Stimulated activated CD4-positive, alpha-beta T cell treated with anti-CD3 and anti-CD28 coated beads, TNF-alpha, amount 100 ng/mL, for 1 hour (primary cell): ENCODE data around the gene UTP11.
A peak's percentile ranks its signal among the peaks of the same experiment; 100 is the strongest.

ENCODE experiments used
- DNase-seq, 3 donors: peaks; one replicate each; pipeline ENCODE4 v3.0.0-alpha.2; 2020; ENCODE audit warnings: low read depth in 3 of 3, low spot score in 1 of 3

Gene UTP11

GRCh38 chr1:38045401-38046332 is 33.1 kb downstream of the UTP11 start:
- DNase-seq: no peak

- DNase-seq: no peak
Measured at GRCh38 chr1:38046333-38046883, 33.9 kb downstream of the UTP11 start, which contains the start of gene POU3F1. Gene POU3F1, minus strand, starts transcription at chr1:38046793. Its CDS starts 50 bp downstream, at chr1:38046743.

GRCh38 chr1:38046884-38047602 is 34.5 kb downstream of the UTP11 start:
- DNase-seq: peak; percentile 19 to 75 (median 43)

- DNase-seq: no peak
Measured at GRCh38 chr1:38047603-38048141, 35.1 kb downstream of the UTP11 start.

GRCh38 chr1:38050397-38051078 is 38.0 kb downstream of the UTP11 start:
- no peak for DNase-seq

- no peak for DNase-seq
Measured at GRCh38 chr1:38051079-38051543, 38.6 kb downstream of the UTP11 start.

- DNase-seq: no peak
Measured at GRCh38 chr1:38052750-38053415, 40.3 kb downstream of the UTP11 start.

GRCh38 chr1:38053416-38054091 is 41.0 kb downstream of the UTP11 start:
- no peak for DNase-seq

- DNase-seq: no peak
Measured at GRCh38 chr1:38055398-38055797, 42.9 kb downstream of the UTP11 start.

- no peak for DNase-seq
Measured at GRCh38 chr1:38055965-38056364, 43.4 kb downstream of the UTP11 start.

- DNase-seq: no peak
Measured at GRCh38 chr1:38059635-38060250, 47.2 kb downstream of the UTP11 start.

- DNase-seq: no peak
Measured at GRCh38 chr1:38060498-38060897, 48.0 kb downstream of the UTP11 start.

GRCh38 chr1:38061290-38061689 is 48.8 kb downstream of the UTP11 start:
- DNase-seq: no peak

GRCh38 chr1:38061883-38062328 is 49.4 kb downstream of the UTP11 start:
- no peak for DNase-seq

GRCh38 chr1:38062361-38063288 is 50.1 kb downstream of the UTP11 start:
- DNase-seq: no peak

- DNase-seq: no peak
Measured at GRCh38 chr1:38063616-38064015, 51.1 kb downstream of the UTP11 start.

GRCh38 chr1:38064197-38064903 is 51.8 kb downstream of the UTP11 start:
- no peak for DNase-seq
